Nephron (organoid): Measurements from ENCODE around the gene BAZ2B.

Experiments
- H3K27ac Mint-ChIP-seq, 3 experiments: 2 replicates each; pipeline ENCODE4 v1.8.0; 2020; ENCODE audit warnings: mixed read lengths in 3 of 3, mild to moderate bottlenecking in 2 of 3, moderate library complexity in 1 of 3
- H3K27me3 Mint-ChIP-seq: 2 replicates; pipeline ENCODE4 v1.8.0; 2021; ENCODE audit warnings: low read depth, mild to moderate bottlenecking, moderate library complexity, mixed read lengths
- H3K36me3 Mint-ChIP-seq: 2 replicates; pipeline ENCODE4 v1.8.0; 2020; ENCODE audit warnings: low read depth, mixed read lengths
- H3K4me1 Mint-ChIP-seq: 2 replicates; pipeline ENCODE4 v1.8.0; 2020; ENCODE audit warnings: mixed read lengths
- H3K4me3 Mint-ChIP-seq, 3 experiments: 2 replicates each; pipeline ENCODE4 v1.8.0; 2020; ENCODE audit warnings: mild to moderate bottlenecking in 3 of 3, mixed read lengths in 3 of 3, moderate library complexity in 2 of 3
- H3K9me3 Mint-ChIP-seq: 2 replicates; pipeline ENCODE4 v1.8.0; 2020; ENCODE audit warnings: mixed read lengths
- TF ChIP-seq, protein P1 (sequence below), 3 experiments: fragments of 200-600 bp; sonication (generic); IDR thresholded peaks; one replicate each; pipeline ENCODE4 v1.5.0; 2021; ENCODE audit warnings: antibody characterized with exemption in 3 of 3; ENCODE audit not compliant: unreplicated experiment in 3 of 3

Gene BAZ2B

GRCh38 chr2:159501743-159502142 is 114.6 kb downstream of the BAZ2B start:
- no peaks in the 10 kb centered on the region for H3K4me1 Mint-ChIP-seq
- TF ChIP-seq, protein P1, sequence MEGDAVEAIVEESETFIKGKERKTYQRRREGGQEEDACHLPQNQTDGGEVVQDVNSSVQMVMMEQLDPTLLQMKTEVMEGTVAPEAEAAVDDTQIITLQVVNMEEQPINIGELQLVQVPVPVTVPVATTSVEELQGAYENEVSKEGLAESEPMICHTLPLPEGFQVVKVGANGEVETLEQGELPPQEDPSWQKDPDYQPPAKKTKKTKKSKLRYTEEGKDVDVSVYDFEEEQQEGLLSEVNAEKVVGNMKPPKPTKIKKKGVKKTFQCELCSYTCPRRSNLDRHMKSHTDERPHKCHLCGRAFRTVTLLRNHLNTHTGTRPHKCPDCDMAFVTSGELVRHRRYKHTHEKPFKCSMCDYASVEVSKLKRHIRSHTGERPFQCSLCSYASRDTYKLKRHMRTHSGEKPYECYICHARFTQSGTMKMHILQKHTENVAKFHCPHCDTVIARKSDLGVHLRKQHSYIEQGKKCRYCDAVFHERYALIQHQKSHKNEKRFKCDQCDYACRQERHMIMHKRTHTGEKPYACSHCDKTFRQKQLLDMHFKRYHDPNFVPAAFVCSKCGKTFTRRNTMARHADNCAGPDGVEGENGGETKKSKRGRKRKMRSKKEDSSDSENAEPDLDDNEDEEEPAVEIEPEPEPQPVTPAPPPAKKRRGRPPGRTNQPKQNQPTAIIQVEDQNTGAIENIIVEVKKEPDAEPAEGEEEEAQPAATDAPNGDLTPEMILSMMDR (IDR thresholded peaks at IDR 0.05; ENCODE audit: unreplicated experiment in 3 of 3), result no peak
- peaks cover 42% of the 10 kb centered on the region for H3K36me3 Mint-ChIP-seq
- no peaks in the 10 kb centered on the region for H3K27me3 Mint-ChIP-seq
- peaks cover 19% of the 10 kb centered on the region for H3K9me3 Mint-ChIP-seq
- no peak overlapping the region for H3K4me3 Mint-ChIP-seq
- H3K27ac Mint-ChIP-seq, result no peak overlapping the region

GRCh38 chr2:159497847-159498246 is 118.5 kb downstream of the BAZ2B start:
- H3K9me3 Mint-ChIP-seq, result peaks cover 14% of the 10 kb centered on the region
- TF ChIP-seq, protein P1 (IDR thresholded peaks at IDR 0.05; ENCODE audit: unreplicated experiment in 3 of 3), result no peak
- no peaks in the 10 kb centered on the region for H3K27me3 Mint-ChIP-seq
- H3K4me3 Mint-ChIP-seq, result no peak overlapping the region
- peaks cover 40% of the 10 kb centered on the region for H3K36me3 Mint-ChIP-seq
- H3K27ac Mint-ChIP-seq, result peak overlapping the region in 1 of 3 experiments; percentile 8
- no peaks in the 10 kb centered on the region for H3K4me1 Mint-ChIP-seq

GRCh38 chr2:159497256-159497655 is 119.1 kb downstream of the BAZ2B start:
- Mint-ChIP-seq H3K4me3 (no peak overlapping the region), H3K27ac (peak overlapping the region in 1 of 3 experiments; percentile 5), H3K9me3 (peaks cover 13% of the 10 kb centered on the region), H3K36me3 (peaks cover 38% of the 10 kb centered on the region), H3K4me1 (no peaks in the 10 kb centered on the region), H3K27me3 (no peaks in the 10 kb centered on the region)
- TF ChIP-seq, protein P1 (IDR thresholded peaks at IDR 0.05; ENCODE audit: unreplicated experiment in 3 of 3), result no peak

DNA sequence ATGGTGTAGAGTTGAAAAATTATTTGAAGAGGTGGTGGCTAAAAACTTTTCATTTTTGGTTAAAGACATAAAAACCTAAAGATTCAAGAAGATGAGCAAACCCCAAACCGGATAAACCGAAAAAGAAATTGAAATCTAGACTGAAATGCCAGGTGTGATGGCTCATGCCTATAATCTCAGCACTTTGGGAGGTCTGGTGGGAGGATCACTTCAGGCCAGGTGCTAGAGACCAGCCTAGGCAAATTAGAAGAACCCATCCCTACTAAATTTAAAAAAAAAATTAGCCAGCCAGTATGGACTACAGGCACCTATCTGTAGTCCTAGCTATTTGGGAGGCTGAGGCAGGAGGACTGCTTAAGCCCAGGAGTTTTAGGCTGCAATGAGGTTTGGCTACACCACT is 126.9 kb downstream of the BAZ2B start:
- Mint-ChIP-seq H3K4me3 (no peak overlapping the region), H3K27me3 (no peaks in the 10 kb centered on the region), H3K36me3 (peaks cover 13% of the 10 kb centered on the region), H3K9me3 (no peaks in the 10 kb centered on the region), H3K4me1 (no peaks in the 10 kb centered on the region), H3K27ac (no peak overlapping the region)
- TF ChIP-seq, protein P1 (IDR thresholded peaks at IDR 0.05; ENCODE audit: unreplicated experiment in 3 of 3), result no peak

GRCh38 chr2:159484532-159484931 is 131.8 kb downstream of the BAZ2B start:
- no peak overlapping the region for H3K4me3 Mint-ChIP-seq

GRCh38 chr2:159476329-159476728 is 140.0 kb downstream of the BAZ2B start:
- TF ChIP-seq, protein P1 (IDR thresholded peaks at IDR 0.05; ENCODE audit: unreplicated experiment in 3 of 3), result no peak
- Mint-ChIP-seq H3K4me1 (no peaks in the 10 kb centered on the region), H3K27me3 (no peaks in the 10 kb centered on the region), H3K9me3 (peaks cover 15% of the 10 kb centered on the region), H3K27ac (no peak overlapping the region), H3K36me3 (peaks cover 63% of the 10 kb centered on the region), H3K4me3 (no peak overlapping the region)

More at GRCh38 chr2:159484532-159484931, 131.8 kb downstream of the BAZ2B start:
- Mint-ChIP-seq H3K9me3 (no peaks in the 10 kb centered on the region), H3K36me3 (peaks cover 5% of the 10 kb centered on the region), H3K4me1 (no peaks in the 10 kb centered on the region), H3K27me3 (no peaks in the 10 kb centered on the region), H3K27ac (no peak overlapping the region)
- TF ChIP-seq, protein P1 (IDR thresholded peaks at IDR 0.05; ENCODE audit: unreplicated experiment in 3 of 3), result no peak
